SH-SY5Y (cell line): ENCODE measurements around the gene AEBP2.

Experiments
- GATA2 ChIP-seq: IDR thresholded peaks from 2 replicates; pipeline ENCODE4 v1.6.1; 2011; ENCODE audit warnings: mild to moderate bottlenecking, low read depth, low read length
- GATA3 ChIP-seq: IDR thresholded peaks from 2 replicates; pipeline ENCODE4 v1.6.1; 2011; ENCODE audit warnings: low read depth, mild to moderate bottlenecking, low read length, moderate library complexity

DNA sequence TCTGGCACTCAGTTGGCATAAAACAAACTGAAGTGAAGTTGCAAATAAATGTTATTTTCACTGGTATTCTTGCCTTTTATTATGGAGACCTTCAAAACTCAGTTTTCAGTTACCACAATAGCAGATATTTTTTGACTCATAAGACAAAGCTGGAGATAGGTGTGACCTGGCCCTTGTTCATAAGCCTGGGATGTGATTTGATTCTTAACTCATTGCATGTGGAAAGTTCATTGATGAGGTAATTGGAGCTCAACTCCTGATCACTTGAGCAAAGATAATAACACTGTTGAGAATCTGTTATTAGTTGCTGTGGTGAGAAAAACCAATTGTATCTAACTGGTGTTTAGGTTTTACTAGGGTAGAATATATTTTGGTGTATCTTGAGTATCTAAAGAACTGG, 105.1 kb downstream of the AEBP2 start:
- TF ChIP-seq GATA2, result no peak
- TF ChIP-seq GATA3, result no peak
